Omental fat pad (tissue), 4 donors: ENCODE results near the gene KCNQ5. TPM values are rescaled to one million over a fixed set of nuclear protein-coding genes. Genes with fewer than 3 reads are reported as not detected.
A peak's percentile ranks its signal among the peaks of the same experiment; 100 is the strongest.

Source experiments
- ATAC-seq: fragments of 150-250 bp; one replicate; pipeline ENCODE4 v1.9.1; 2016; ENCODE audit warnings: mild to moderate bottlenecking, moderate library complexity; ENCODE audit not compliant: low FRiP score
- DNase-seq: peaks from one replicate; pipeline ENCODE4 v3.0.0-alpha.2; 2019; ENCODE audit warnings: low spot score
- CTCF ChIP-seq, 3 donors: fragments of 450-650 bp; IDR thresholded peaks; one replicate each; pipeline ENCODE4 v1.5.1; 2016 to 2017; ENCODE audit warnings: antibody characterized with exemption in 3 of 3, mild to moderate bottlenecking in 3 of 3, moderate library complexity in 2 of 3
- total RNA-seq, 4 donors: library from RNA; depleted of rRNA; stranded (reverse); fragments of >200 nt; gene quantifications; one replicate each; pipeline ENCODE4 v1.1.0, GENCODE V29; 2016

Gene KCNQ5
- total RNA-seq, 4 donors from 2014 or later = 0.16 to 0.24 TPM; not detected in 2

GRCh38 chr6:72857791-72858585 is 236.1 kb downstream of the KCNQ5 start:
- no peak for DNase-seq
- TF ChIP-seq CTCF (IDR thresholded peaks at IDR 0.05) = no peak
- no peak for ATAC-seq

- no peak for ATAC-seq
- TF ChIP-seq CTCF (IDR thresholded peaks at IDR 0.05) = no peak
- no peak for DNase-seq
These were observed 239.2 kb downstream of the KCNQ5 start for GRCh38 chr6:72861059-72861458.

- DNase-seq = no peak
- TF ChIP-seq CTCF (IDR thresholded peaks at IDR 0.05) = no peak
- peak; percentile 82 for ATAC-seq
These were observed 240.1 kb downstream of the KCNQ5 start for GRCh38 chr6:72861935-72862432.

- TF ChIP-seq CTCF (IDR thresholded peaks at IDR 0.05) = no peak
- DNase-seq (no peak), ATAC-seq (no peak)
These were observed 241.3 kb downstream of the KCNQ5 start for GRCh38 chr6:72863131-72863530.

DNA sequence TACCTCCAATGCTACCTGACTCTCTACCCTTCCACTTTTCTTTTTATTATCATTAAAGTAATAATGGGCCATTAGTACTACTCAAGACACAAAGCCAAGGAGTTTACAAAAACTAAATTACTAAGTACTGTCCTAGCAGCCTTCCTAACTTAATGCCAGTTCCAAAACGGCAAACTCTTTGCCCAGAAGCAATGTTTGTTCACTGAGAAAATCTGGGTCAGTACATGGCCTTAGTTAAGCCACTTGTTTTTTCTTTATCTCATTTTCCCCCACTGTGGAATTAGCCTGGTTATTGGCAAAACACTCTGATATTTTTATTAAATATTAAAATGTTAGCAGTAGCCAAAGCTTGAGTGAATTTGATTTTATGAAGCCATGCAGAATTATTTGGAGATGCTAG is 242.4 kb downstream of the KCNQ5 start:
- ATAC-seq = no peak
- no peak for DNase-seq

GRCh38 chr6:72864799-72865198 is 242.9 kb downstream of the KCNQ5 start:
- no peak for TF ChIP-seq CTCF (IDR thresholded peaks at IDR 0.05)
- no peak for DNase-seq
- no peak for ATAC-seq

More for the DNA sequence above, 242.4 kb downstream of the KCNQ5 start:
- TF ChIP-seq CTCF (IDR thresholded peaks at IDR 0.05) = no peak

- TF ChIP-seq CTCF (IDR thresholded peaks at IDR 0.05) = no peak
- DNase-seq = no peak
- no peak for ATAC-seq
These were observed 243.6 kb downstream of the KCNQ5 start for GRCh38 chr6:72865467-72865866.
